Fibroblast of mammary gland (primary cell): Measurements from ENCODE around the gene TGM5.

Source experiments
- DNase-seq: peaks from one replicate; pipeline ENCODE4 v3.0.0-alpha.2; 2010; ENCODE audit warnings: low read depth
- H3K4me3 ChIP-seq: 2 replicates; pipeline ENCODE4 v1.5.1; 2011; ENCODE audit warnings: low read depth, mild to moderate bottlenecking, low read length, moderate library complexity; ENCODE audit not compliant: control insufficient read depth
- TF ChIP-seq, protein P1 (sequence below): conservative IDR thresholded peaks from 2 replicates; pipeline ENCODE4 v1.5.1; 2011; ENCODE audit warnings: low read depth, low read length, inconsistent platforms; ENCODE audit not compliant: control insufficient read depth, insufficient read depth

Gene TGM5, protein sequence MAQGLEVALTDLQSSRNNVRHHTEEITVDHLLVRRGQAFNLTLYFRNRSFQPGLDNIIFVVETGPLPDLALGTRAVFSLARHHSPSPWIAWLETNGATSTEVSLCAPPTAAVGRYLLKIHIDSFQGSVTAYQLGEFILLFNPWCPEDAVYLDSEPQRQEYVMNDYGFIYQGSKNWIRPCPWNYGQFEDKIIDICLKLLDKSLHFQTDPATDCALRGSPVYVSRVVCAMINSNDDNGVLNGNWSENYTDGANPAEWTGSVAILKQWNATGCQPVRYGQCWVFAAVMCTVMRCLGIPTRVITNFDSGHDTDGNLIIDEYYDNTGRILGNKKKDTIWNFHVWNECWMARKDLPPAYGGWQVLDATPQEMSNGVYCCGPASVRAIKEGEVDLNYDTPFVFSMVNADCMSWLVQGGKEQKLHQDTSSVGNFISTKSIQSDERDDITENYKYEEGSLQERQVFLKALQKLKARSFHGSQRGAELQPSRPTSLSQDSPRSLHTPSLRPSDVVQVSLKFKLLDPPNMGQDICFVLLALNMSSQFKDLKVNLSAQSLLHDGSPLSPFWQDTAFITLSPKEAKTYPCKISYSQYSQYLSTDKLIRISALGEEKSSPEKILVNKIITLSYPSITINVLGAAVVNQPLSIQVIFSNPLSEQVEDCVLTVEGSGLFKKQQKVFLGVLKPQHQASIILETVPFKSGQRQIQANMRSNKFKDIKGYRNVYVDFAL

DNA sequence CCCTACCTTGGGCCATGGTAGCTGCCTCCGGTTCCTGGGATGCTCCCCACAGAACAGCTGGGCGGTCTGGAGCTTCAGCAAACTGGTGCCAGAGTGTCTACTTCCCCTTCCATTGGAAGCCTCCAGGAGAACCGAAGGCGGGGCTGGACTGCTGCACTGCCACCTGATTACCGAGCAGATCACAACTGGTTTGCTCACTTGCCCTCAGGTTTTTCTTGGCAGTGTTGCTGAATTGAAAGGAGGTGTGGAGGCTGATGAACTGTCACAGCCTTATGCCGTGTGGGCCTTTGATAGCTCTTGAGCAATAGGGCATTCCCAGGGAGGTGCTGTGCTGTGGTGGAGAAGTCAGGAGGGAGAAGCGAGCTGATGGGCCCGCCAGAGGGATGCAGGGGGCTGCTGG lies at the start of gene TGM5:
TGM5 (minus strand) TSS at position 95 of the 400 bp plus-strand sequence; CDS start at position 16, 79 bp downstream.
- DNase-seq: no peak
- no peak within 1 kb of the TSS for H3K4me3 ChIP-seq
- TF ChIP-seq, protein P1, sequence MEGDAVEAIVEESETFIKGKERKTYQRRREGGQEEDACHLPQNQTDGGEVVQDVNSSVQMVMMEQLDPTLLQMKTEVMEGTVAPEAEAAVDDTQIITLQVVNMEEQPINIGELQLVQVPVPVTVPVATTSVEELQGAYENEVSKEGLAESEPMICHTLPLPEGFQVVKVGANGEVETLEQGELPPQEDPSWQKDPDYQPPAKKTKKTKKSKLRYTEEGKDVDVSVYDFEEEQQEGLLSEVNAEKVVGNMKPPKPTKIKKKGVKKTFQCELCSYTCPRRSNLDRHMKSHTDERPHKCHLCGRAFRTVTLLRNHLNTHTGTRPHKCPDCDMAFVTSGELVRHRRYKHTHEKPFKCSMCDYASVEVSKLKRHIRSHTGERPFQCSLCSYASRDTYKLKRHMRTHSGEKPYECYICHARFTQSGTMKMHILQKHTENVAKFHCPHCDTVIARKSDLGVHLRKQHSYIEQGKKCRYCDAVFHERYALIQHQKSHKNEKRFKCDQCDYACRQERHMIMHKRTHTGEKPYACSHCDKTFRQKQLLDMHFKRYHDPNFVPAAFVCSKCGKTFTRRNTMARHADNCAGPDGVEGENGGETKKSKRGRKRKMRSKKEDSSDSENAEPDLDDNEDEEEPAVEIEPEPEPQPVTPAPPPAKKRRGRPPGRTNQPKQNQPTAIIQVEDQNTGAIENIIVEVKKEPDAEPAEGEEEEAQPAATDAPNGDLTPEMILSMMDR: no peak

DNA sequence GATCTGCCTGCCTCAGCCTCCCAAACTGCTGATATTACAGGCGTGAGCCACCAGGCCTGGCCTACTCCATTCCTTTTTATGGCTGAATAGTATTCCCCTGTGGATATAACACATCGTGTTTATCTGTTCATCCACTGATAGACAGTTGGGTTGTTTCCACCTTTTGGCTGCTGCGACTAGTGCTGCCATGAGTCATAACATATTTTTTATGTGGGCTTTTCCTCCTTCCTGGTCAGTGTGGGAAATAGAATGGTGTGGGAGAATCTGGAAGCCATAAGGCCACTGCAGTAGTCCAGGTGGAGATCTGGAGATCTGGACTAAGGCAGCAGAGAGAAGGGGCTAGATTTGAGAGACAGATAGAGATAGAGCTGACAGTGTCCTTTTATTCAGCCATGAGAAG lies 47.4 kb upstream of the TGM5 start:
- TF ChIP-seq, protein P1: no peak
- DNase-seq: peak; percentile 49
- H3K4me3 ChIP-seq: no peak overlapping the region

DNA sequence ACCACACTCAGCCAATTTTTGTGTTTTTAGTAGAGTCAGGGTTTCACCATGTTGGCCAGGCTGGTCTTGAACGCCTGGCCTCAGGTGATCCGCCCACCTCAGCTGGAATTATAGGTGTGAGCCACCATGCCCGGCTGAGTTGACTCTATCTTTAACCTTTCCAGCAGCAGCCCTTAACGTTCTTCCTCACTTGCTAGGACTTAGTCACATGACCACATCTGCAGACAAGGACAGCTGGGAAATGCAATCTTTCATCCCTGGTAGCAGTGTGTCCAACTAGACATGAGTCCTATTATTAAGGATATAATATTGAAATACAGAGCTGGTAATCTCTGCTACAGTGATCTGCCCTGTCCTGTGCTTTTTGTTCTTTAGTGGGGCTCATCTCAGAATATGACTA lies 45.6 kb upstream of the TGM5 start:
- H3K4me3 ChIP-seq: no peak overlapping the region
- TF ChIP-seq, protein P1: no peak
- no peak for DNase-seq

DNA sequence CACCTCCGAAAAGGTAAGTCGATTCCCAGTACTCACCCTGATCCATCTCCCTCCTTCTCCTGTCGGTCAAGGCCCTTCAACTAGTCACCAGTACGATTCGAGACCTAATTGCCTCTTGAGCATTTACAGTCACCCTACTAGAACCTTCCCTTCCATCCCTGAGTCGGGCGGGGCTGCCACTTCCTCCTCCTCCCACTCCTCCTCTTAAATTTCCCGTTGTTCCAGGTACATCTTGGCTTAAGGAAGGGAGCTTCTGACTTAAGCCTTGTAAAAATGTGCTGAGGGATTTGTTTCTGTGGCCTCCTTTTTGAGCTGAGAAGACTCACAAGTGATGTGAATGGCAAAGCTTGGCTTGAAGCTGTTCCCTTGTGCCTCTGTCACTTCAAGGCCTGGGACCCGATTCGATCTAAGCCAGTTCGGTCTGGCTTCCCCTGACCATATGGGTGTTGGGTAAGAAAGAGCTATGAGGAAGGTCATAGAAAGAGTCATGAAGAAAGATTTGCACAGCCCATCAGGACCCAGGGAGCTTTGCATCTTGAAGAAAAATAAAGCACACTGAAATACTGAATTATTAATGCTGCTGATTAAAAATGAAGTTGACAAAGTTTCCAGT lies 35.6 kb upstream of the TGM5 start, which contains the start of gene TGM7:
TGM7 (minus strand) TSS at position 51 of the 613 bp plus-strand sequence.
- TF ChIP-seq, protein P1: no peak
- no peak for DNase-seq
- no peak within 1 kb of the TSS for H3K4me3 ChIP-seq

DNA sequence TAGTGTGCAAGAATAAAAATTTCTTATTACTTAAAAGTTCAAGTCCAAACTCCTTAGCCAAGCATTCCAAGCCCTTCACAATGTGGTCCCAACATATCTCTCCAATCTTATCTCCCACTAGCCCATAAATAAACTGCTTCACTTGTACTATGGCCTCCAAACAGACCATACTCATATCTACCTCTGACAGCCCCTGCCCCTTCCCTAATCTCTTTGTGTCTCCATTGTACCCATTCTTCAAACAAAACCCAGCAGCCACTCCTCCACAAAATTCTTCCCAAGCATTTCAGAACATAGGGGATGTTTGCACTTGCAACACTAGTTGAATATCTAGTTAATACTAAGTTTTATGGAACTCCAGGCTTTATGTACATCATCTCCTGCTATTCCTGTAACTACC lies 33.2 kb upstream of the TGM5 start:
- no peak for DNase-seq
- H3K4me3 ChIP-seq: no peak overlapping the region
- TF ChIP-seq, protein P1: no peak

DNA sequence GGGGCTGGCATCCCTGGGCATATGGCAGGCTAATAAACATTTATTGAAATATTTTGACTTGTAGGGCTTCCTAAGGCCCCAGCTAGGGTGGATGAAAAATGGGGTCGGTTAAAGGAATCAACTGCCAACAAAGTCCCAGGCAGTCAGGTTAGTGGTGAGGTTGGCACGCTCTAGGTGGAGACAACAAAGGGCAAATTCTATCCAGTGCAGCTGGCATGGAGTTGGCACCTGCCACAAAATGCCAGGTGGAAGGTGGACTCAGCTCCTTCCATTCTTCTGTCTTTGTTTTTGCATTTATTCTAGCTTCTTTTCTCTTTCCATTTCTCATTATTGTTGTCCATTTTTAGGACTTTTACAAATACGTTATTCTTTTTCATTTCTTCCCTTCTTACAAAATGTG lies 32.7 kb upstream of the TGM5 start:
- no peak overlapping the region for H3K4me3 ChIP-seq
- no peak for DNase-seq
- TF ChIP-seq, protein P1: no peak
